Left ventricle myocardium inferior (tissue), 1 donor: ENCODE results near the gene PRKCQ. TPM values are rescaled to one million over a fixed set of nuclear protein-coding genes. Genes with fewer than 3 reads are reported as not detected.

Experiments
- DNase-seq: peaks from one replicate; pipeline ENCODE4 v3.0.0-alpha.2; 2020
- H3K27ac ChIP-seq: fragments of 200-600 bp; replicated peaks from 2 replicates; pipeline ENCODE4 v1.8.0; 2021
- H3K27me3 ChIP-seq: fragments of 200-600 bp; 2 replicates; pipeline ENCODE4 v1.8.0; 2021; ENCODE audit warnings: low read depth
- H3K36me3 ChIP-seq: fragments of 200-600 bp; 2 replicates; pipeline ENCODE4 v1.8.0; 2021
- H3K4me1 ChIP-seq: fragments of 200-600 bp; 2 replicates; pipeline ENCODE4 v1.8.0; 2021
- H3K4me3 ChIP-seq: fragments of 200-600 bp; 2 replicates; pipeline ENCODE4 v1.8.0; 2021; ENCODE audit warnings: mild to moderate bottlenecking, moderate library complexity
- H3K9me3 ChIP-seq: fragments of 200-600 bp; replicated peaks from 2 replicates; pipeline ENCODE4 v1.8.0; 2021
- intact Hi-C: fragments of 100-400 bp; cut with micrococcal nuclease; formaldehyde crosslinking; loops from one replicate; pipeline ENCODE4 v1.11.0; 2022
- total RNA-seq: library from RNA; stranded (reverse); fragmentation: NEBNext Ultra II Directional; extraction: Animal tissue kit (Norgen Biotek cat#: 25700); gene quantifications from one replicate; pipeline ENCODE4 v1.2.1, GENCODE V29; 2021
- TF ChIP-seq, protein P1 (sequence below): fragments of 200-600 bp; IDR thresholded peaks from 2 replicates; pipeline ENCODE4 v1.8.0; 2021; ENCODE audit warnings: antibody characterized with exemption, mild to moderate bottlenecking, borderline replicate concordance
- donor health status: DM: no; HTN: yes; CAD: no; lungs with severe emphysema.

Gene PRKCQ
- total RNA-seq, 1 donor from 2014 or later: 0.16 TPM

DNA sequence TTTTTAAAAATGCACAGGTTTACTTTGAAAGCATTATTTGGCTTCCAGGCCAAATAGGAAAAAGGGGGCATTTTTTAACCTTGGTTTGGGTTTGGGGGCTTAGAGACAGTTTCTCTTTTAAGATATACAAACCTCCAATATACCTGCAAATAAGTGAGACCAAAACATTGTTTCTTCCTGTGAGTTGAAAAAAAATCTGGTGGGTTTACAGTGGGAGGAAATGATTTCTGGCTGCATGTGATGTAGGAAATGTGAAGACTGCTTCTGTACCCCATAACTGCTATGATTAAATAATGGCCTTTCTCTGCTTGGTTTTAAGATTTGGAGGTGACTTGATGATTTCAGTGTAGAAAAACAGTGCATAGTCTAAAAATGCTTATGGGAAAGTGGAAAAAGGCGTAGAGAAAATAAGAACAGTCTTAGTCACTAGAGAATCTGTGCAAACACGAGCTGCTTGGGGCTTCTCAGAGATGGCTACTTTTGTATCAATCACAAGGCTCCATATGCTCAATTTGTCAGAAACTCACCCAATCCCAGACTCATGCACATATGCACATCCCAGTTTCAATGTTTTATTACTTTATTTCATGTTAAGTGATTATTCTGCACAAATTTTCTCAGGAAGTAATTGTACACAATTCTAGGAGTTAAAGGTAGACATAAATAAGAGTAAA is 22.1 kb upstream of the PRKCQ start:
- H3K4me3 ChIP-seq: no peak overlapping the region
- no peaks in the 10 kb centered on the region for H3K9me3 ChIP-seq
- peaks cover 67% of the 10 kb centered on the region for H3K27me3 ChIP-seq
- DNase-seq: no peak
- TF ChIP-seq, protein P1, sequence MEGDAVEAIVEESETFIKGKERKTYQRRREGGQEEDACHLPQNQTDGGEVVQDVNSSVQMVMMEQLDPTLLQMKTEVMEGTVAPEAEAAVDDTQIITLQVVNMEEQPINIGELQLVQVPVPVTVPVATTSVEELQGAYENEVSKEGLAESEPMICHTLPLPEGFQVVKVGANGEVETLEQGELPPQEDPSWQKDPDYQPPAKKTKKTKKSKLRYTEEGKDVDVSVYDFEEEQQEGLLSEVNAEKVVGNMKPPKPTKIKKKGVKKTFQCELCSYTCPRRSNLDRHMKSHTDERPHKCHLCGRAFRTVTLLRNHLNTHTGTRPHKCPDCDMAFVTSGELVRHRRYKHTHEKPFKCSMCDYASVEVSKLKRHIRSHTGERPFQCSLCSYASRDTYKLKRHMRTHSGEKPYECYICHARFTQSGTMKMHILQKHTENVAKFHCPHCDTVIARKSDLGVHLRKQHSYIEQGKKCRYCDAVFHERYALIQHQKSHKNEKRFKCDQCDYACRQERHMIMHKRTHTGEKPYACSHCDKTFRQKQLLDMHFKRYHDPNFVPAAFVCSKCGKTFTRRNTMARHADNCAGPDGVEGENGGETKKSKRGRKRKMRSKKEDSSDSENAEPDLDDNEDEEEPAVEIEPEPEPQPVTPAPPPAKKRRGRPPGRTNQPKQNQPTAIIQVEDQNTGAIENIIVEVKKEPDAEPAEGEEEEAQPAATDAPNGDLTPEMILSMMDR: no peak
- no peaks in the 10 kb centered on the region for H3K36me3 ChIP-seq
- no peaks in the 10 kb centered on the region for H3K4me1 ChIP-seq
- H3K27ac ChIP-seq: no peak overlapping the region
- intact Hi-C loops: no loop called here

GRCh38 chr10:6601246-6601805 is 21.2 kb upstream of the PRKCQ start:
- Histone ChIP-seq H3K4me1 (no peaks in the 10 kb centered on the region), H3K27ac (no peak overlapping the region), H3K36me3 (no peaks in the 10 kb centered on the region), H3K4me3 (no peak overlapping the region), H3K9me3 (no peaks in the 10 kb centered on the region), H3K27me3 (peaks cover 61% of the 10 kb centered on the region)
- TF ChIP-seq, protein P1: no peak
- no peak for DNase-seq
- intact Hi-C loops: no loop called here

GRCh38 chr10:6600224-6600987 is 20.3 kb upstream of the PRKCQ start:
- H3K27ac ChIP-seq: no peak overlapping the region
- H3K4me3 ChIP-seq: no peak overlapping the region
- no peaks in the 10 kb centered on the region for H3K9me3 ChIP-seq
- intact Hi-C loops: no loop called here
- no peak for DNase-seq
- TF ChIP-seq, protein P1: no peak
- no peaks in the 10 kb centered on the region for H3K4me1 ChIP-seq
- H3K36me3 ChIP-seq: no peaks in the 10 kb centered on the region
- H3K27me3 ChIP-seq: peaks cover 52% of the 10 kb centered on the region

DNA sequence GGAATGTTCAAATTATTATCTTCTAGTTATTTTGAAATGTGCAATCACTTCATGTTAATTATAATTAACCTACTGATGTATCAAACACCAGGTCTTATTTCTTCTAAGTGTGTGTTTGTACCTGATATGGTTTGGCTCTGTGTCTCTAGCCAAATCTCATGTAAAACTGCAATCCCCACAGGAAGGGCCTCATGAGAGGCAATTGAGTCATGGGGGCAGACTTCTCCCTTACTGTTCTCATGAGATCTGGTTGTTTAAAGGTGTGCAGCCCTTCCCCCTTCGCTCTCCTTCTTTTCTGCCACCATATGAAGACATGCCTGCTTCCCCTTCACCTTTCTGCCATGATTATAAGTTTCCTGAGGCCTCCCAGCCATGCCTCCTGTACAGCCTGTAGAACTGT is 18.6 kb upstream of the PRKCQ start:
- Histone ChIP-seq H3K27ac (no peak overlapping the region), H3K36me3 (no peaks in the 10 kb centered on the region), H3K4me3 (no peak overlapping the region), H3K4me1 (no peaks in the 10 kb centered on the region), H3K27me3 (peaks cover 44% of the 10 kb centered on the region), H3K9me3 (no peaks in the 10 kb centered on the region)
- TF ChIP-seq, protein P1: no peak
- intact Hi-C loops: no loop called here
- no peak for DNase-seq

DNA sequence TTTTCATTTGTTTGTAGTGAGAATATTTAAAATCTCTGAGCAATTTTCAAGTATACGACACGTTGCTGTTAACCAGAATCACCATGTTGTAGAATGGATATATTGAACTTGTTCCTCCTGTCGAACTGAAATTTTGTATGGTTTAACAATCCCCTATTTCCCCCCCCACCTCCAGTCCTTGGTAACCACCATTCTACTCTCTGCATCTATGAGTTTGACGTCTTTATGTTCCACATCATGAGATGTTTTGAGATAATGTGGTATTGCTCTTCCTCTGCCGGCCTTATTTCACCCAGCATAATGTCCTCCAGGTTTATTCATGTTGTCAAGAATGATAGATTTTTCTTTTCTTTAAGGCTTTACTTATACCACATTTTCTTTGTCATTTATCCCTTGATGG is 17.4 kb upstream of the PRKCQ start:
- H3K4me3 ChIP-seq: no peak overlapping the region
- H3K9me3 ChIP-seq: no peaks in the 10 kb centered on the region
- TF ChIP-seq, protein P1: no peak
- H3K4me1 ChIP-seq: no peaks in the 10 kb centered on the region
- DNase-seq: no peak
- intact Hi-C loops: no loop called here
- H3K27ac ChIP-seq: no peak overlapping the region
- H3K36me3 ChIP-seq: no peaks in the 10 kb centered on the region
- H3K27me3 ChIP-seq: peaks cover 46% of the 10 kb centered on the region
